Measurements from ENCODE around the gene HIF1A.

GRCh38 chr14:61656341-61656740 is 39.0 kb upstream of the HIF1A start:
- TF ChIP-seq CTCF (IDR thresholded peaks at IDR 0.05; ENCODE audit: low read depth, low read length, missing input control), result no peak
- TF ChIP-seq REST (IDR thresholded peaks at IDR 0.05), result no peak
- TF ChIP-seq MAX (IDR thresholded peaks at IDR 0.05), result no peak
- no peak for TF ChIP-seq RAD21 (IDR thresholded peaks at IDR 0.05)

Measured in liver (tissue), 3 donors.